HFFc6 (cell line): ENCODE results near the gene HDAC9. TPM values are rescaled to one million over a fixed set of nuclear protein-coding genes. Genes with fewer than 3 reads are reported as not detected.

Source experiments
- DNase-seq: peaks from one replicate; pipeline ENCODE4 v3.0.0-alpha.2; 2018
- H3K27ac Mint-ChIP-seq: 2 replicates; pipeline ENCODE4 v1.8.0; 2020; ENCODE audit warnings: mild to moderate bottlenecking, mixed read lengths
- H3K27me3 Mint-ChIP-seq: 2 replicates; pipeline ENCODE4 v1.8.0; 2021; ENCODE audit warnings: mild to moderate bottlenecking, moderate library complexity, mixed read lengths; ENCODE audit not compliant: insufficient read depth
- H3K36me3 Mint-ChIP-seq: 2 replicates; pipeline ENCODE4 v1.8.0; 2021; ENCODE audit warnings: low read depth, mixed read lengths
- H3K4me1 Mint-ChIP-seq: 2 replicates; pipeline ENCODE4 v1.8.0; 2020; ENCODE audit warnings: low read depth, mixed read lengths
- H3K4me3 Mint-ChIP-seq: 2 replicates; pipeline ENCODE4 v1.8.0; 2020; ENCODE audit warnings: mild to moderate bottlenecking, moderate library complexity, mixed read lengths
- H3K9me3 Mint-ChIP-seq: 2 replicates; pipeline ENCODE4 v1.8.0; 2020; ENCODE audit warnings: mild to moderate bottlenecking, mixed read lengths
- total RNA-seq, 6 experiments: library from RNA; stranded (reverse); fragmentation: NEBNext Ultra II Directional; extraction: Animal tissue kit (Norgen Biotek cat#: 25700); gene quantifications; 2 replicates in 1 of 6; 3 replicates in 5 of 6; pipeline ENCODE4 v1.2.3, GENCODE V29; 2021
- TF ChIP-seq, protein P1 (sequence below): fragments of 200-600 bp; sonication (generic); IDR thresholded peaks from 2 replicates; pipeline ENCODE4 v1.5.0; 2021; ENCODE audit warnings: antibody characterized with exemption, mild to moderate bottlenecking

Gene HDAC9
- total RNA-seq, 6 experiments from 2014 or later, result 11.5 to 29.2 (median 13.2) TPM

GRCh38 chr7:18531539-18531938, 36.0 kb downstream of the HDAC9 start:
- H3K27me3 Mint-ChIP-seq, result peaks cover 1% of the 10 kb centered on the region; the same call in 1 of the 2 replicates
- H3K27ac Mint-ChIP-seq, result no peak overlapping the region
- peaks cover 38% of the 10 kb centered on the region for H3K4me1 Mint-ChIP-seq
- H3K36me3 Mint-ChIP-seq, result peaks cover 34% of the 10 kb centered on the region
- no peak overlapping the region for H3K4me3 Mint-ChIP-seq
- H3K9me3 Mint-ChIP-seq, result no peaks in the 10 kb centered on the region
- TF ChIP-seq, protein P1, sequence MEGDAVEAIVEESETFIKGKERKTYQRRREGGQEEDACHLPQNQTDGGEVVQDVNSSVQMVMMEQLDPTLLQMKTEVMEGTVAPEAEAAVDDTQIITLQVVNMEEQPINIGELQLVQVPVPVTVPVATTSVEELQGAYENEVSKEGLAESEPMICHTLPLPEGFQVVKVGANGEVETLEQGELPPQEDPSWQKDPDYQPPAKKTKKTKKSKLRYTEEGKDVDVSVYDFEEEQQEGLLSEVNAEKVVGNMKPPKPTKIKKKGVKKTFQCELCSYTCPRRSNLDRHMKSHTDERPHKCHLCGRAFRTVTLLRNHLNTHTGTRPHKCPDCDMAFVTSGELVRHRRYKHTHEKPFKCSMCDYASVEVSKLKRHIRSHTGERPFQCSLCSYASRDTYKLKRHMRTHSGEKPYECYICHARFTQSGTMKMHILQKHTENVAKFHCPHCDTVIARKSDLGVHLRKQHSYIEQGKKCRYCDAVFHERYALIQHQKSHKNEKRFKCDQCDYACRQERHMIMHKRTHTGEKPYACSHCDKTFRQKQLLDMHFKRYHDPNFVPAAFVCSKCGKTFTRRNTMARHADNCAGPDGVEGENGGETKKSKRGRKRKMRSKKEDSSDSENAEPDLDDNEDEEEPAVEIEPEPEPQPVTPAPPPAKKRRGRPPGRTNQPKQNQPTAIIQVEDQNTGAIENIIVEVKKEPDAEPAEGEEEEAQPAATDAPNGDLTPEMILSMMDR, result no peak
- no peak for DNase-seq

DNA sequence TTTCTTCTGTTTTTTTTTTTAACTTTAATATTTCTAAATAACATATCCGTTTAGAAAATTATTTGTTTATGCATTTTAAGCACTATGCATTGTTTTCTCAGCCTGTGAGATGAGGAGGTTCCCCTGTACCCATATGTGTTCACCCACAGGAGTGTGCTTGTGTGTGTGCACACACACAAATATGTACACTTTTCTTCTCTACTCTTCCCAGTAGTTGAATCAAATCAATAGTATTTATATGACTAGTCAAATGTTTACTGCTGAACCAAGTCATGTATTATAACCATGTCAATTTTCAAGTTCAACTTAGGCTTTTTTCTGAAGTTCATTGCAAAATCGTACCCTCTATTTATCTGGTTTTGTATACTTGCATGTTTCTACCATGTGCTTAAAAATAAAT, 37.3 kb downstream of the HDAC9 start:
- Mint-ChIP-seq H3K27me3 (peaks cover 1% of the 10 kb centered on the region; the same call in 1 of the 2 replicates), H3K36me3 (peaks cover 44% of the 10 kb centered on the region), H3K27ac (no peak overlapping the region), H3K9me3 (no peaks in the 10 kb centered on the region), H3K4me1 (peaks cover 47% of the 10 kb centered on the region), H3K4me3 (no peak overlapping the region)
- TF ChIP-seq, protein P1, result no peak
- no peak for DNase-seq

DNA sequence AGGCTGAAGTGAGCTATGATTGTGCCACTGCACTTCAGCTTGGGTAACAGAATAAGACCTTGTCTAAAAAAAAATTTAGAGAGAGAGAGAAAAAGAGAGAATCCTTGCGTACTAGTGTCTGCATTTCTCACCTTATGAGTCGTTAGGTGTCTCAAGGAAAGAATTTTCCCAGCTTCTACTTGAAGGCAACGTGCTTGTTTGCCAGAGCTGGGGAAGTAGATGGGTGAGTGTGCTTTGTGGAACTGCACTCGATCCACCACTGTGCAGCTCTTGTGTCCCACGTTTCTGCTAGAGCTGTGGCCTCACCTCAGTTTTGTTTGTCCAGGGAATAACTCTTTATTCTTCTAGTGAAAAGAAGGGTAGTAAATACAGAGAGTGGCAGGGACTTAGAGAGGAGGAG, 38.9 kb downstream of the HDAC9 start:
- TF ChIP-seq, protein P1, result no peak
- no peak for DNase-seq
- Mint-ChIP-seq H3K4me3 (no peak overlapping the region), H3K27me3 (peaks cover 1% of the 10 kb centered on the region; the same call in 1 of the 2 replicates), H3K27ac (no peak overlapping the region), H3K9me3 (no peaks in the 10 kb centered on the region), H3K4me1 (peaks cover 54% of the 10 kb centered on the region), H3K36me3 (peaks cover 49% of the 10 kb centered on the region)

DNA sequence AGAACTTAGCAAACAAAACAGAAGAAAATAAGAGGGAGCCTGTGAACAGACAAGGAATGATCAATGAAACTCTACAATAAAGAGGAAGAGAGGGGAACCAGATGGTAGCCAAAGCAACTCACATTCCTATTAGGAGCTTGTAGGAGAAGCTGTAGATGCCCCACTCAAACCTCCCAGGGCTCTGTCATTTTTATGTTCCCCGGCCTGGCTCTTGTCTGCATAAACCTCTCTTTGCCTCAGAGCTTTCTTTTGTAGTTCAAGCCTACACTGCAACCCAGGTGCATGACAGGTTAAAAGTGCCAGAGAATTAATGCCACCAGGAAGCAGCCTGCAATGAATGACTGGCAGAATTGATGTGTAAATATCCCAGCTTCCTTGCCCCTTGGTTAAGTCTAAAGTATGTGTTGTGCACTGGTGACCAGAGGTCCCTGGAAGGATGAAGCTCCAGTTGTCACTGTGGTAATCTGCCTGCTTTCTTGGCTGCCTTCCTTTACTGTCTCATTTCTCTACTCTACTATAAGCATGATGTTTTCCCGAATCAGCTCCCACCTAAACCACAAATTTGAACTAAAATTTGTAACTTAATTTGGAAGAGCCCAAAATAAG, 40.4 kb downstream of the HDAC9 start:
- Mint-ChIP-seq H3K9me3 (no peaks in the 10 kb centered on the region), H3K27me3 (peaks cover 1% of the 10 kb centered on the region; the same call in 1 of the 2 replicates), H3K36me3 (peaks cover 51% of the 10 kb centered on the region), H3K27ac (no peak overlapping the region), H3K4me1 (peaks cover 64% of the 10 kb centered on the region), H3K4me3 (no peak overlapping the region)
- DNase-seq, result no peak
- TF ChIP-seq, protein P1, result no peak

GRCh38 chr7:18536486-18536885, 40.9 kb downstream of the HDAC9 start:
- Mint-ChIP-seq H3K27ac (no peak overlapping the region), H3K27me3 (peaks cover 1% of the 10 kb centered on the region; the same call in 1 of the 2 replicates)

More at GRCh38 chr7:18536486-18536885, 40.9 kb downstream of the HDAC9 start:
- no peak overlapping the region for H3K4me3 Mint-ChIP-seq
- no peaks in the 10 kb centered on the region for H3K9me3 Mint-ChIP-seq
- TF ChIP-seq, protein P1, result no peak
- H3K4me1 Mint-ChIP-seq, result peaks cover 69% of the 10 kb centered on the region
- H3K36me3 Mint-ChIP-seq, result peaks cover 51% of the 10 kb centered on the region
- DNase-seq, result no peak
